ENCODE measurements around the gene U2AF2.

- TF ChIP-seq, protein P1, sequence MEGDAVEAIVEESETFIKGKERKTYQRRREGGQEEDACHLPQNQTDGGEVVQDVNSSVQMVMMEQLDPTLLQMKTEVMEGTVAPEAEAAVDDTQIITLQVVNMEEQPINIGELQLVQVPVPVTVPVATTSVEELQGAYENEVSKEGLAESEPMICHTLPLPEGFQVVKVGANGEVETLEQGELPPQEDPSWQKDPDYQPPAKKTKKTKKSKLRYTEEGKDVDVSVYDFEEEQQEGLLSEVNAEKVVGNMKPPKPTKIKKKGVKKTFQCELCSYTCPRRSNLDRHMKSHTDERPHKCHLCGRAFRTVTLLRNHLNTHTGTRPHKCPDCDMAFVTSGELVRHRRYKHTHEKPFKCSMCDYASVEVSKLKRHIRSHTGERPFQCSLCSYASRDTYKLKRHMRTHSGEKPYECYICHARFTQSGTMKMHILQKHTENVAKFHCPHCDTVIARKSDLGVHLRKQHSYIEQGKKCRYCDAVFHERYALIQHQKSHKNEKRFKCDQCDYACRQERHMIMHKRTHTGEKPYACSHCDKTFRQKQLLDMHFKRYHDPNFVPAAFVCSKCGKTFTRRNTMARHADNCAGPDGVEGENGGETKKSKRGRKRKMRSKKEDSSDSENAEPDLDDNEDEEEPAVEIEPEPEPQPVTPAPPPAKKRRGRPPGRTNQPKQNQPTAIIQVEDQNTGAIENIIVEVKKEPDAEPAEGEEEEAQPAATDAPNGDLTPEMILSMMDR (conservative IDR thresholded peaks at IDR 0.05; ENCODE audit: low read depth, low read length) = peak; percentile 93
- peak; percentile 89 for TF ChIP-seq SMC3 (IDR thresholded peaks at IDR 0.05; ENCODE audit: low read depth, low read length)
- TF ChIP-seq POLR2A (IDR thresholded peaks at IDR 0.05; ENCODE audit: low read depth, low read length) = peak; percentile 55; the same call in 1 of the 2 replicates
- TF ChIP-seq MAFK (IDR thresholded peaks at IDR 0.05; ENCODE audit: low read depth, low read length) = no peak
- TF ChIP-seq, protein P2, sequence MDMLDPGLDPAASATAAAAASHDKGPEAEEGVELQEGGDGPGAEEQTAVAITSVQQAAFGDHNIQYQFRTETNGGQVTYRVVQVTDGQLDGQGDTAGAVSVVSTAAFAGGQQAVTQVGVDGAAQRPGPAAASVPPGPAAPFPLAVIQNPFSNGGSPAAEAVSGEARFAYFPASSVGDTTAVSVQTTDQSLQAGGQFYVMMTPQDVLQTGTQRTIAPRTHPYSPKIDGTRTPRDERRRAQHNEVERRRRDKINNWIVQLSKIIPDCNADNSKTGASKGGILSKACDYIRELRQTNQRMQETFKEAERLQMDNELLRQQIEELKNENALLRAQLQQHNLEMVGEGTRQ (IDR thresholded peaks at IDR 0.05; ENCODE audit: low read depth, low read length) = no peak
- TF ChIP-seq BHLHE40 (IDR thresholded peaks at IDR 0.05; ENCODE audit: low read depth, low read length) = 0 out of 2 replicates have a peak, but pooled peaks have one; percentile 6
- peak; percentile 89 for TF ChIP-seq RFX5 (IDR thresholded peaks at IDR 0.05; ENCODE audit: low read depth, low read length)
- no peak for TF ChIP-seq NFE2L2 (IDR thresholded peaks at IDR 0.05; ENCODE audit: low read depth, low read length)
- no peak for TF ChIP-seq RCOR1 (IDR thresholded peaks at IDR 0.05; ENCODE audit: insufficient replicate concordance, low read length)
- 0 out of 2 replicates have a peak, but pooled peaks have one; percentile 21 for TF ChIP-seq MXI1 (IDR thresholded peaks at IDR 0.05; ENCODE audit: borderline replicate concordance, low read depth, low read length)
- TF ChIP-seq RAD21 (IDR thresholded peaks at IDR 0.05; ENCODE audit: low read length) = peak; percentile 89
- TF ChIP-seq ELK1 (IDR thresholded peaks at IDR 0.05; ENCODE audit: borderline replicate concordance, low read depth, low read length) = no peak
These were observed 49.0 kb upstream of the U2AF2 start, which contains the start of gene ZNF865 for GRCh38 chr19:55605637-55606470.
